ENCODE data around the gene ARL2BP.

Gene ARL2BP

GRCh38 chr16:57300387-57301125 is 55.5 kb downstream of the ARL2BP start:
- TF ChIP-seq CTCF (IDR thresholded peaks at IDR 0.05; ENCODE audit: low read depth, low read length, missing control alignments), result peak; percentile 96
- DNase-seq (ENCODE audit: low read depth), result peak; percentile 98
- in situ Hi-C loops (cut with HindIII; ENCODE audit: low sequenced_read_pairs), result no loop called here
- H3K4me3 ChIP-seq (ENCODE audit: low read depth, low read length), result peak overlapping the region; percentile 44

DNA sequence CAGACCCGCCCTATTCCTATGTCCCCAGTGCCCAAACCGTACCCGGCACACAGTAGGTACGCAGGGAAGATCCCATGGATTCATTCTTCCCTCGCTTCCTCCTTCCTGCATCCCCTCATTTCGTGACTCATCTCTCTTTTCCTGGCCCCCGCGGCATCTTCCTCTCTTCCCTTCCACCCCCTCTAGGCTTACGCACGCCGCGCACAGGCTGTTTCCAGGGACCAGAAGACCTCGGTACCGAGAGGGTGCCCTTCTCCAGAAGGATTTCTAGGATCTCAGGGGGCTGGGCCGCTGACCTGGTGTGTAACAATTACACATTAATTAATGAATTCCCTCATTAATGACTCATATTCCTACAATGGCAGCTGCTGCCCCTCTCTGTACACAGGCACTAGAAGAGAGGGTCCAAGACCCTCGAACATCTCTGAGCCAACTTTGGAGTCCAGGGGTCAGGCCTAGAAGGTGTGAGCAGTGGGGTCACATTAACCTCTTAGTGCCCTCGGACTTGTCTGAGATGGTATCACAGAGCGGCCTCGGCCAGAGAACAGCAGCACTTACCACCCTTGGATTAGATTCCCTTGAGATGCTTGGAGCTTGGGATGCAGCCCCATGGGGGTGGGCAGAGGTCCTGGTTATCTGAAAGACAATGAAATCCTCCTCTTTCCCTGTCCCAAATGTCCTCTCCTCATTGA is 56.2 kb downstream of the ARL2BP start:
- H3K4me3 ChIP-seq (ENCODE audit: low read depth, low read length), result no peak overlapping the region
- DNase-seq (ENCODE audit: low read depth), result no peak
- TF ChIP-seq CTCF (IDR thresholded peaks at IDR 0.05; ENCODE audit: low read depth, low read length, missing control alignments), result no peak
- in situ Hi-C loops (cut with HindIII; ENCODE audit: low sequenced_read_pairs), result no loop called here
